ENCODE data around the gene BTBD7.

DNA sequence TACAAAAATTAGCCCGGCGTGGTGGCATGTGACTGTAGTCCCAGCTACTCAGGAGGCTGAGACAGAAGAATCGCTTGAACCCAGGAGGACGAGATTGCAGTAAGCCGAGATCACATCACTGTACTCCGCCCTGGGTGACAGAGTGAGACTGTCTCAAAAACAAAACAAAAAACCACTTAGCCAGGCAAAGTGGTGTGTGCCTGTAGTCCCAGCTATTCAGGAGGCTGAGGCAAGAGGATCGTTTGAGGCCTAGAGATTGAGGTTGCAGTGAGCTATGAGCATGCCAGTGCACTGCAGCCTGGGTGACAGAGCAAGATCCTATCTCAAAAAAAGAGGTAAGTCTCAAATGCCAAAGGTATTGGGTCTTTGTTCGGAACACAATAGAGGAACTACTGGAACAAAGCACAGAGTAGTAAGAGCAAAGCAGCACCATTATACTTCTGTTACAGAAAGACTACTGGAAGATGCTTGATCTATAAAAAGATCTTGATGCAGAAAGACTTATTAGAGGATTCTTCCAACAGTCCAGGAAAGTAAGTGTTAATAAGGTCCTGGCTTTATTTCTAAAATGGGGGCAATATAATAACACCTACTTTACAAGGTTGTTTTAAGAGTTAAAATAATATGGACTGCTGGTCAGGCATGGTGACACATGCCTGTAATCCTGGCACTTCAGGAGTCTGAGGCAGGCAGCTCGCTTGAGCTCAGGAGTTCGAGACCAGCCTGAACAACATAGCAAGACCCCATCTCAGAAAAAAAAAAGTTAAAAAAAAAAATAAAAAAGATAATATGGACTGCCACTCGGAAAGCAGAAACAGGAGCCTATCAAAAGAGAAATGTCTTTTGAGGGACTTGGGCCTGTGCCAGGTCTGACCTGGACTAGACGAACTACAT is 29.9 kb downstream of the BTBD7 start:
- TF ChIP-seq, protein P1, sequence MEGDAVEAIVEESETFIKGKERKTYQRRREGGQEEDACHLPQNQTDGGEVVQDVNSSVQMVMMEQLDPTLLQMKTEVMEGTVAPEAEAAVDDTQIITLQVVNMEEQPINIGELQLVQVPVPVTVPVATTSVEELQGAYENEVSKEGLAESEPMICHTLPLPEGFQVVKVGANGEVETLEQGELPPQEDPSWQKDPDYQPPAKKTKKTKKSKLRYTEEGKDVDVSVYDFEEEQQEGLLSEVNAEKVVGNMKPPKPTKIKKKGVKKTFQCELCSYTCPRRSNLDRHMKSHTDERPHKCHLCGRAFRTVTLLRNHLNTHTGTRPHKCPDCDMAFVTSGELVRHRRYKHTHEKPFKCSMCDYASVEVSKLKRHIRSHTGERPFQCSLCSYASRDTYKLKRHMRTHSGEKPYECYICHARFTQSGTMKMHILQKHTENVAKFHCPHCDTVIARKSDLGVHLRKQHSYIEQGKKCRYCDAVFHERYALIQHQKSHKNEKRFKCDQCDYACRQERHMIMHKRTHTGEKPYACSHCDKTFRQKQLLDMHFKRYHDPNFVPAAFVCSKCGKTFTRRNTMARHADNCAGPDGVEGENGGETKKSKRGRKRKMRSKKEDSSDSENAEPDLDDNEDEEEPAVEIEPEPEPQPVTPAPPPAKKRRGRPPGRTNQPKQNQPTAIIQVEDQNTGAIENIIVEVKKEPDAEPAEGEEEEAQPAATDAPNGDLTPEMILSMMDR (IDR thresholded peaks at IDR 0.05; ENCODE audit: insufficient read depth, low read length, poor library complexity, severe bottlenecking), result no peak
- no peak for TF ChIP-seq EZH2phosphoT487 (conservative IDR thresholded peaks at IDR 0.05; ENCODE audit: low read length)

Measured in SU-DHL-6 (cell line).